Renal cortex interstitium (tissue), 11 donors: ENCODE results near the gene TXNDC17. TPM values are rescaled to one million over a fixed set of nuclear protein-coding genes. Genes with fewer than 3 reads are reported as not detected.
"Not testable (repeated sequence)": the region's sequence is repeated elsewhere in the genome, so short reads cannot be mapped to it uniquely, and the experiment has no call there.

Experiments used
- DNase-seq, 11 donors: peaks; one replicate each; pipeline ENCODE4 v3.0.0-alpha.2; 2013; ENCODE audit warnings: low read depth in 9 of 11, low spot score in 4 of 11; ENCODE audit errors: extremely low read depth in 1 of 11
- polyA plus RNA-seq, 3 donors: library from polyadenylated mRNA; unstranded; fragments of 120-200 nt; gene quantifications; one replicate each; pipeline ENCODE4 v1.2.1, GENCODE V29; 2013; ENCODE audit not compliant: insufficient read length in 3 of 3

TXNDC17 gene
- polyA plus RNA-seq, 3 donors = 80.4 to 104 (median 96.3) TPM

DNA sequence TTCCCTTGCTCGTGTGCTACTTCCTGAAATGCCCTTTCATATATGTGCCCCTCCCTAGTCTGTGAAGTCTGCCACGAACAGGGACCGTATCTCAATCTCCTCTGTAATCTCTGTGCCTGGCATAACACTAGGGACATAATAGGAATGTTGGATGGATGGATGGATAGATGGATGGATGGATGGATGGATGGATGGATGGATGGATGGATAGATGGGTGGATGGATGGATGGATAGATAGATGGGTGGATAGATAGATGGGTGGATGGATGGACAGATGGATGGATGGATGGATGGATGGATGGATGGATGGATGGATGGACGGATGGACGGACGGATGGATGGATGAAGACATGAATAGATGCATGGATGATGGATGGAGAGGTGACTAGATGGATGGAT is 51.1 kb downstream of the TXNDC17 start:
- DNase-seq = not testable (repeated sequence)

Other genes with a start within 250 kb of the TXNDC17 start
- gene AIPL1, start 205.9 kb upstream of the TXNDC17 start, polyA plus RNA-seq = under 1 TPM in 1 of 3 donors, not detected in 2; 0.14 TPM
- 10 to 100 TPM; 19.5 to 29.9 (median 29.4) TPM for gene PIMREG, start 196.6 kb upstream of the TXNDC17 start, polyA plus RNA-seq
- gene PITPNM3, start 84.5 kb upstream of the TXNDC17 start, polyA plus RNA-seq = 10 to 100 TPM in 2 of 3 donors, 1 to 10 TPM in 1; 7.4 to 11.2 (median 10.2) TPM
- gene KIAA0753, start 349 bp upstream of the TXNDC17 start, polyA plus RNA-seq = 10 to 100 TPM; 33.2 to 41.6 (median 39.0) TPM
- gene MED31, start 10.5 kb downstream of the TXNDC17 start, polyA plus RNA-seq = 10 to 100 TPM; 23.2 to 26.7 (median 24.7) TPM
- gene C17orf100, start 10.7 kb downstream of the TXNDC17 start, polyA plus RNA-seq = 10 to 100 TPM; 10.3 to 11.3 (median 11.2) TPM
- 1 to 10 TPM; 2.4 to 4.1 (median 3.5) TPM for gene SLC13A5, start 72.3 kb downstream of the TXNDC17 start, polyA plus RNA-seq
- gene XAF1, start 115.0 kb downstream of the TXNDC17 start, polyA plus RNA-seq = 10 to 100 TPM in 1 of 3 donors, 1 to 10 TPM in 2; 5.5 to 32.6 (median 9.8) TPM
- under 1 TPM in 2 of 3 donors, not detected in 1; 0.06 to 0.21 TPM for gene FBXO39, start 135.2 kb downstream of the TXNDC17 start, polyA plus RNA-seq
- gene TEKT1, start 190.7 kb downstream of the TXNDC17 start, polyA plus RNA-seq = 1 to 10 TPM in 1 of 3 donors, under 1 TPM in 2; 0.39 to 1.4 (median 0.70) TPM